ENCODE results near the gene ERVFRD-1.

DNA sequence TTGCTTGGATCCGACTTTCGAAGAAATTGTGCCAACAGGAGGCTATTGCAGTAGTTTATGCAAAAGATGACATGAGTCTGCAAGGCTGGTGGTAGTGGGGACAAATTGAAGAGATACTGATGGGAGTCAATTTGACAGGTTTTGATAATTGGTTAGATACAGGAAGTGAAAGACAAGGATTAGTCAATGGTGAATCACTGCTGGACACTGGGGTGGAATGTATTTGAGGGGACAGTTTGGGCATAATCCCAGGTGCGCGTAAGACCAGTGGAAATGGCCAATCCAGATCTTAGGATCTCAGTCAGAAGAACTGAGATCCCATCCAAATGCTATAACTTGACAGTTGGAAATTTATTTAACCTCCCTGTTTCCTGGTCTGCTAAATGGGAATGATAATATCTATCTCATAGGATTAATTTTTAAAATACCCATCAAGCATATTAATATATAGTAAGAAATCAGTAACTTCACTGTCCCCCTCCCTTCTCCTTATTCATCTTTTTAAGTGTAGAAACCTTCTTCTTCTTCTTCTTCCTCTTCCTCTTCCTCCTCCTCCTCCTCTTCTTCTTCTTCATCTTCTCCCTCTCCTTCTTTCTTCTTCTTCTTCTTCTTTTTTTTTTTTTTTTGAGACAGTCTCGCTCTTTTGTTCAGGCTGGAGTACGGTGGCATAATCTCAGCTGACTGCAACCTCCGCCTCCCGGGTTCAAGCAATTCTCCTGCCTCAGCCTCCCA is 30.9 kb upstream of the ERVFRD-1 start:
- no peak for TF ChIP-seq EZH2 (IDR thresholded peaks at IDR 0.05; ENCODE audit: insufficient read depth, poor library complexity, severe bottlenecking)
- no peak for TF ChIP-seq EZH2phosphoT487 (IDR thresholded peaks at IDR 0.05; ENCODE audit: insufficient read depth, low read depth)

Data from GM23248 (cell line).